GM23338 (cell line): ENCODE data around the gene TGM2. TPM values are rescaled to one million over a fixed set of nuclear protein-coding genes. Genes with fewer than 3 reads are reported as not detected.

ENCODE experiments used
- ATAC-seq: fragments of 200-7000 bp; cut with Tn5 transposase; 3 replicates; pipeline ENCODE4 v1.9.1; 2020
- DNase-seq: peaks from one replicate; pipeline ENCODE4 v3.0.0-alpha.2; 2015; ENCODE audit warnings: low spot score
- H2AFZ ChIP-seq: fragments of 200-600 bp; sonication (generic); 2 replicates; pipeline ENCODE4 v1.8.0; 2016; ENCODE audit warnings: antibody characterized with exemption, mild to moderate bottlenecking, moderate library complexity
- H3F3A ChIP-seq: fragments of 200-600 bp; sonication (generic); replicated peaks from 2 replicates; pipeline ENCODE4 v1.8.0; 2017; ENCODE audit warnings: antibody characterized with exemption, mixed run types, low read depth
- H3K27ac ChIP-seq: fragments of 200-600 bp; sonication (generic); 2 replicates; pipeline ENCODE4 v1.6.1; 2016; ENCODE audit warnings: low read depth
- H3K27me3 ChIP-seq: fragments of 200-600 bp; sonication (generic); 2 replicates; pipeline ENCODE4 v1.8.0; 2016; ENCODE audit warnings: mild to moderate bottlenecking, mixed run types, moderate library complexity; ENCODE audit not compliant: insufficient read depth
- H3K36me3 ChIP-seq: fragments of 200-600 bp; sonication (generic); 2 replicates; pipeline ENCODE4 v1.8.0; 2016; ENCODE audit warnings: mild to moderate bottlenecking; ENCODE audit not compliant: insufficient read depth
- H3K4me1 ChIP-seq: fragments of 200-600 bp; sonication (generic); 2 replicates; pipeline ENCODE4 v1.8.0; 2016; ENCODE audit warnings: mild to moderate bottlenecking, moderate library complexity; ENCODE audit not compliant: insufficient read depth
- H3K4me2 ChIP-seq: fragments of 200-600 bp; sonication (generic); 2 replicates; pipeline ENCODE4 v1.7.1; 2017; ENCODE audit warnings: mixed run types
- H3K4me3 ChIP-seq: fragments of 200-600 bp; sonication (generic); 2 replicates; pipeline ENCODE4 v1.6.1; 2016; ENCODE audit warnings: mixed run types
- H3K79me2 ChIP-seq: fragments of 200-600 bp; sonication (generic); replicated peaks from 2 replicates; pipeline ENCODE4 v1.8.0; 2017; ENCODE audit warnings: mild to moderate bottlenecking; ENCODE audit not compliant: insufficient read depth
- H3K9me2 ChIP-seq: fragments of 200-600 bp; sonication (generic); 2 replicates; pipeline ENCODE4 v1.8.0; 2017; ENCODE audit not compliant: insufficient read depth
- H4K20me1 ChIP-seq: fragments of 200-600 bp; sonication (generic); replicated peaks from 2 replicates; pipeline ENCODE4 v1.8.0; 2017; ENCODE audit warnings: mild to moderate bottlenecking; ENCODE audit not compliant: insufficient read depth
- H3K27ac Mint-ChIP-seq: 2 replicates; pipeline ENCODE4 v1.8.0; 2020; ENCODE audit warnings: inconsistent platforms, mild to moderate bottlenecking, moderate library complexity, mixed read lengths
- H3K27me3 Mint-ChIP-seq: 3 replicates; pipeline ENCODE4 v1.8.0; 2022; ENCODE audit warnings: low read depth, mild to moderate bottlenecking, moderate library complexity, mixed read lengths, inconsistent platforms; ENCODE audit not compliant: insufficient read depth, poor library complexity
- H3K36me3 Mint-ChIP-seq: 3 replicates; pipeline ENCODE4 v1.8.0; 2021; ENCODE audit warnings: low read depth, mild to moderate bottlenecking, inconsistent platforms, moderate library complexity, mixed read lengths
- H3K4me1 Mint-ChIP-seq: 3 replicates; pipeline ENCODE4 v1.8.0; 2020; ENCODE audit warnings: mild to moderate bottlenecking, inconsistent platforms, mixed read lengths
- H3K4me3 Mint-ChIP-seq: 3 replicates; pipeline ENCODE4 v1.8.0; 2021; ENCODE audit warnings: moderate library complexity, mild to moderate bottlenecking, inconsistent platforms, mixed read lengths
- H3K9me3 Mint-ChIP-seq: 3 replicates; pipeline ENCODE4 v1.8.0; 2020; ENCODE audit warnings: moderate library complexity, mild to moderate bottlenecking, inconsistent platforms, mixed read lengths
- CREB1 ChIP-seq: fragments of 250-450 bp; sonication (Bioruptor Pico); IDR thresholded peaks from 2 replicates; pipeline ENCODE4 v1.5.0; 2020; ENCODE audit warnings: low read depth, mild to moderate bottlenecking, moderate library complexity
- EZH2 ChIP-seq: fragments of 200-600 bp; sonication (generic); IDR thresholded peaks from one replicate; pipeline ENCODE4 v1.8.0; 2017; ENCODE audit warnings: antibody characterized with exemption, mild to moderate bottlenecking, low read depth; ENCODE audit not compliant: unreplicated experiment
- JUNB ChIP-seq: IDR thresholded peaks from one replicate; pipeline ENCODE4 v1.6.1; 2016; ENCODE audit warnings: antibody characterized with exemption; ENCODE audit not compliant: unreplicated experiment
- polyA plus RNA-seq: library from polyadenylated mRNA; unstranded; fragments of >200 nt; fragmentation: Nextera tagmentation; extraction: Ambion mirVana; gene quantifications from 2 replicates; pipeline ENCODE4 v1.2.1, GENCODE V29; 2016
- total RNA-seq: library from RNA; depleted of rRNA; stranded (reverse); fragments of >200 nt; shearing (Covaris generic); gene quantifications from 2 replicates; pipeline ENCODE4 v1.2.3, GENCODE V29; 2014
- TF ChIP-seq, protein P1 (sequence below), 2 experiments: fragments of 200-600 bp in 1 of 2; sonication (generic) in 1 of 2; conservative IDR thresholded peaks; 2 replicates each; pipeline versions ENCODE4 v1.5.1 to v1.6.1; 2016 to 2017; ENCODE audit warnings: antibody characterized with exemption in 2 of 2, low read depth in 2 of 2, mild to moderate bottlenecking in 2 of 2, moderate library complexity in 1 of 2
- TF ChIP-seq, protein P2 (sequence below): IDR thresholded peaks from 2 replicates; pipeline ENCODE4 v1.6.1; 2016; ENCODE audit warnings: antibody characterized with exemption
- TF ChIP-seq, protein P3 (sequence below): fragments of 250-450 bp; sonication (Bioruptor Pico); IDR thresholded peaks from 2 replicates; pipeline ENCODE4 v1.5.0; 2020; ENCODE audit warnings: mild to moderate bottlenecking, moderate library complexity

TGM2 gene
- total and polyA plus RNA-seq, 2 experiments from 2014 or later, result 0.45 to 1.0 TPM

DNA sequence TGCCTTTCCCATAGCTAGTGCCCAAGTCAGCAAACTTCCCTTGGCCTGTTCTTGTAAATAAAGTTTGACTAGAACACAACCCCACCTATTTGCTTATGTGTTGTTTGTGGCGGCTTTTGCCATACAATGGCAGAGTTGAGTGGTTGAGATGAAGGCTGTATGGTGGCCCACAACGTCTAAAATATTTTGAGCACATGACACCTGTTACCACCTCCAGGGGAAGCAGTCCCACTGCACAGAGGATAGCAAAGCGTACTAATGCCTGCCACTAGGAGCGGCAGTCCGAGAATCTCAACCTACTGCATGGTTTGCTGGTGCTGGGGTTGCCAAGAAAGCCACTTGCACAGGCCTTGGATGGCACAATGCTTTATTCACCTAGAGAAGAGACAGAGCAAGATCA is 58.6 kb downstream of the TGM2 start:
- Mint-ChIP-seq H3K4me3 (no peak overlapping the region), H3K27me3 (peaks cover 5% of the 10 kb centered on the region), H3K9me3 (no peaks in the 10 kb centered on the region), H3K36me3 (no peaks in the 10 kb centered on the region), H3K27ac (no peak overlapping the region), H3K4me1 (no peaks in the 10 kb centered on the region)
- Histone ChIP-seq H3K36me3 (no peaks in the 10 kb centered on the region), H3K9me2 (no peaks in the 10 kb centered on the region), H3K27me3 (no peaks in the 10 kb centered on the region), H3K4me1 (no peaks in the 10 kb centered on the region), H3K4me3 (no peak overlapping the region), H4K20me1 (no peaks in the 10 kb centered on the region), H3K27ac (no peak overlapping the region), H3K4me2 (no peak overlapping the region), H2AFZ (no peak overlapping the region), H3K79me2 (no peaks in the 10 kb centered on the region), H3F3A (no peaks in the 10 kb centered on the region)
- TF ChIP-seq, protein P1, sequence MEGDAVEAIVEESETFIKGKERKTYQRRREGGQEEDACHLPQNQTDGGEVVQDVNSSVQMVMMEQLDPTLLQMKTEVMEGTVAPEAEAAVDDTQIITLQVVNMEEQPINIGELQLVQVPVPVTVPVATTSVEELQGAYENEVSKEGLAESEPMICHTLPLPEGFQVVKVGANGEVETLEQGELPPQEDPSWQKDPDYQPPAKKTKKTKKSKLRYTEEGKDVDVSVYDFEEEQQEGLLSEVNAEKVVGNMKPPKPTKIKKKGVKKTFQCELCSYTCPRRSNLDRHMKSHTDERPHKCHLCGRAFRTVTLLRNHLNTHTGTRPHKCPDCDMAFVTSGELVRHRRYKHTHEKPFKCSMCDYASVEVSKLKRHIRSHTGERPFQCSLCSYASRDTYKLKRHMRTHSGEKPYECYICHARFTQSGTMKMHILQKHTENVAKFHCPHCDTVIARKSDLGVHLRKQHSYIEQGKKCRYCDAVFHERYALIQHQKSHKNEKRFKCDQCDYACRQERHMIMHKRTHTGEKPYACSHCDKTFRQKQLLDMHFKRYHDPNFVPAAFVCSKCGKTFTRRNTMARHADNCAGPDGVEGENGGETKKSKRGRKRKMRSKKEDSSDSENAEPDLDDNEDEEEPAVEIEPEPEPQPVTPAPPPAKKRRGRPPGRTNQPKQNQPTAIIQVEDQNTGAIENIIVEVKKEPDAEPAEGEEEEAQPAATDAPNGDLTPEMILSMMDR (conservative IDR thresholded peaks at IDR 0.05; ENCODE audit: low read depth in 2 of 2), result peak in 1 of 2 experiments; percentile 16; a peak in 2 of 4 replicates
- no peak for TF ChIP-seq JUNB
- DNase-seq, result no peak
- ATAC-seq, result no peak

DNA sequence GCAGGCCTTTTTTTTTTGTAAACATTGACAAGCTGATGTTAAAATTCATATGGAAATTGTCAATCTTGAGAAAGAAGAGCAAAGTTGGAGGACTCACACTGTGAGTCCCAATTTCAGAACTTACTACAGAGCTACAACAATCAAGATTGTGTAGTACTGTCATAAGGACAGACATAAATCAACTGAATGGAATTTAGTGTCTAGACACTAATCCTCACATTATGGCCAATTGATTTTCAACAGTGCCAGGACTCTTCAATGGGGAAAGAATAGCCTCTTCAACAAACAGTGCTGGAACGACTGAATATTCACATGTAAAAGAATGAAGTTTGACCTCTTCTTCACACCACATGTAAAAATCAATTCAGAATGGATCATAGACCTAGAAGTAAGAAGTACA is 60.8 kb downstream of the TGM2 start:
- no peaks in the 10 kb centered on the region for H3K27me3 Mint-ChIP-seq
- H3K27ac Mint-ChIP-seq, result no peak overlapping the region
- Histone ChIP-seq H3K27me3 (no peaks in the 10 kb centered on the region), H3K4me1 (no peaks in the 10 kb centered on the region), H3K9me2 (no peaks in the 10 kb centered on the region), H3K27ac (no peak overlapping the region), H3K4me2 (no peak overlapping the region), H3K36me3 (no peaks in the 10 kb centered on the region), H3F3A (no peaks in the 10 kb centered on the region), H3K4me3 (no peak overlapping the region), H2AFZ (no peak overlapping the region), H3K79me2 (no peaks in the 10 kb centered on the region), H4K20me1 (no peaks in the 10 kb centered on the region)
- no peak for DNase-seq
- no peak overlapping the region for H3K4me3 Mint-ChIP-seq
- H3K9me3 Mint-ChIP-seq, result peaks cover 3% of the 10 kb centered on the region; the same call in 1 of the 3 replicates
- H3K36me3 Mint-ChIP-seq, result no peaks in the 10 kb centered on the region
- ATAC-seq, result no peak
- H3K4me1 Mint-ChIP-seq, result no peaks in the 10 kb centered on the region
- TF ChIP-seq, protein P2, sequence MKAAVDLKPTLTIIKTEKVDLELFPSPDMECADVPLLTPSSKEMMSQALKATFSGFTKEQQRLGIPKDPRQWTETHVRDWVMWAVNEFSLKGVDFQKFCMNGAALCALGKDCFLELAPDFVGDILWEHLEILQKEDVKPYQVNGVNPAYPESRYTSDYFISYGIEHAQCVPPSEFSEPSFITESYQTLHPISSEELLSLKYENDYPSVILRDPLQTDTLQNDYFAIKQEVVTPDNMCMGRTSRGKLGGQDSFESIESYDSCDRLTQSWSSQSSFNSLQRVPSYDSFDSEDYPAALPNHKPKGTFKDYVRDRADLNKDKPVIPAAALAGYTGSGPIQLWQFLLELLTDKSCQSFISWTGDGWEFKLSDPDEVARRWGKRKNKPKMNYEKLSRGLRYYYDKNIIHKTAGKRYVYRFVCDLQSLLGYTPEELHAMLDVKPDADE, result no peak
- no peak for TF ChIP-seq EZH2
- TF ChIP-seq, protein P3, sequence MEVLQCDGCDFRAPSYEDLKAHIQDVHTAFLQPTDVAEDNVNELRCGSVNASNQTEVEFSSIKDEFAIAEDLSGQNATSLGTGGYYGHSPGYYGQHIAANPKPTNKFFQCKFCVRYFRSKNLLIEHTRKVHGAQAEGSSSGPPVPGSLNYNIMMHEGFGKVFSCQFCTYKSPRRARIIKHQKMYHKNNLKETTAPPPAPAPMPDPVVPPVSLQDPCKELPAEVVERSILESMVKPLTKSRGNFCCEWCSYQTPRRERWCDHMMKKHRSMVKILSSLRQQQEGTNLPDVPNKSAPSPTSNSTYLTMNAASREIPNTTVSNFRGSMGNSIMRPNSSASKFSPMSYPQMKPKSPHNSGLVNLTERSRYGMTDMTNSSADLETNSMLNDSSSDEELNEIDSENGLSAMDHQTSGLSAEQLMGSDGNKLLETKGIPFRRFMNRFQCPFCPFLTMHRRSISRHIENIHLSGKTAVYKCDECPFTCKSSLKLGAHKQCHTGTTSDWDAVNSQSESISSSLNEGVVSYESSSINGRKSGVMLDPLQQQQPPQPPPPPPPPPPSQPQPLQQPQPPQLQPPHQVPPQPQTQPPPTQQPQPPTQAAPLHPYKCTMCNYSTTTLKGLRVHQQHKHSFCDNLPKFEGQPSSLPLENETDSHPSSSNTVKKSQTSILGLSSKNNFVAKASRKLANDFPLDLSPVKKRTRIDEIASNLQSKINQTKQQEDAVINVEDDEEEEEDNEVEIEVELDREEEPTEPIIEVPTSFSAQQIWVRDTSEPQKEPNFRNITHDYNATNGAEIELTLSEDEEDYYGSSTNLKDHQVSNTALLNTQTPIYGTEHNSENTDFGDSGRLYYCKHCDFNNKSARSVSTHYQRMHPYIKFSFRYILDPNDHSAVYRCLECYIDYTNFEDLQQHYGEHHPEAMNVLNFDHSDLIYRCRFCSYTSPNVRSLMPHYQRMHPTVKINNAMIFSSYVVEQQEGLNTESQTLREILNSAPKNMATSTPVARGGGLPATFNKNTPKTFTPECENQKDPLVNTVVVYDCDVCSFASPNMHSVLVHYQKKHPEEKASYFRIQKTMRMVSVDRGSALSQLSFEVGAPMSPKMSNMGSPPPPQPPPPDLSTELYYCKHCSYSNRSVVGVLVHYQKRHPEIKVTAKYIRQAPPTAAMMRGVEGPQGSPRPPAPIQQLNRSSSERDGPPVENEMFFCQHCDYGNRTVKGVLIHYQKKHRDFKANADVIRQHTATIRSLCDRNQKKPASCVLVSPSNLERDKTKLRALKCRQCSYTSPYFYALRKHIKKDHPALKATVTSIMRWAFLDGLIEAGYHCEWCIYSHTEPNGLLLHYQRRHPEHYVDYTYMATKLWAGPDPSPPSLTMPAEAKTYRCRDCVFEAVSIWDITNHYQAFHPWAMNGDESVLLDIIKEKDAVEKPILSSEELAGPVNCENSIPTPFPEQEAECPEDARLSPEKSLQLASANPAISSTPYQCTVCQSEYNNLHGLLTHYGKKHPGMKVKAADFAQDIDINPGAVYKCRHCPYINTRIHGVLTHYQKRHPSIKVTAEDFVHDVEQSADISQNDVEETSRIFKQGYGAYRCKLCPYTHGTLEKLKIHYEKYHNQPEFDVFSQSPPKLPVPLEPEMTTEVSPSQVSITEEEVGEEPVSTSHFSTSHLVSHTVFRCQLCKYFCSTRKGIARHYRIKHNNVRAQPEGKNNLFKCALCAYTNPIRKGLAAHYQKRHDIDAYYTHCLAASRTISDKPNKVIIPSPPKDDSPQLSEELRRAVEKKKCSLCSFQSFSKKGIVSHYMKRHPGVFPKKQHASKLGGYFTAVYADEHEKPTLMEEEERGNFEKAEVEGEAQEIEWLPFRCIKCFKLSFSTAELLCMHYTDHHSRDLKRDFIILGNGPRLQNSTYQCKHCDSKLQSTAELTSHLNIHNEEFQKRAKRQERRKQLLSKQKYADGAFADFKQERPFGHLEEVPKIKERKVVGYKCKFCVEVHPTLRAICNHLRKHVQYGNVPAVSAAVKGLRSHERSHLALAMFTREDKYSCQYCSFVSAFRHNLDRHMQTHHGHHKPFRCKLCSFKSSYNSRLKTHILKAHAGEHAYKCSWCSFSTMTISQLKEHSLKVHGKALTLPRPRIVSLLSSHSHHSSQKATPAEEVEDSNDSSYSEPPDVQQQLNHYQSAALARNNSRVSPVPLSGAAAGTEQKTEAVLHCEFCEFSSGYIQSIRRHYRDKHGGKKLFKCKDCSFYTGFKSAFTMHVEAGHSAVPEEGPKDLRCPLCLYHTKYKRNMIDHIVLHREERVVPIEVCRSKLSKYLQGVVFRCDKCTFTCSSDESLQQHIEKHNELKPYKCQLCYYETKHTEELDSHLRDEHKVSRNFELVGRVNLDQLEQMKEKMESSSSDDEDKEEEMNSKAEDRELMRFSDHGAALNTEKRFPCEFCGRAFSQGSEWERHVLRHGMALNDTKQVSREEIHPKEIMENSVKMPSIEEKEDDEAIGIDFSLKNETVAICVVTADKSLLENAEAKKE (CRISPR knock-in tag), result no peak
- TF ChIP-seq, protein P1 (conservative IDR thresholded peaks at IDR 0.05; ENCODE audit: low read depth in 2 of 2), result no peak
- no peak for TF ChIP-seq CREB1 (CRISPR knock-in tag)
